Endothelial cell of umbilical vein (primary cell): ENCODE results near the gene EMP2. TPM values are rescaled to one million over a fixed set of nuclear protein-coding genes. Genes with fewer than 3 reads are reported as not detected.

Experiments
- BruUV-seq: library from RNA; stranded (reverse); fragments of 400-500 nt; replicated peaks from 2 replicates; lab custom pipeline; 2021; lab: Mats Ljungman, UMichigan
- CTCF ChIA-PET: fragments of 300-600, 350-600 bp; sonication (Branson Sonifier 250); formaldehyde crosslinking; loops from one replicate; lab custom pipeline; 2021; ENCODE audit warnings: antibody characterized with exemption, inconsistent platforms; lab: Charles Lee
- POLR2A ChIA-PET: fragments of 300-600, 350-600 bp; sonication (Branson Sonifier 250); formaldehyde crosslinking; loops from one replicate; lab custom pipeline; 2021; ENCODE audit warnings: antibody characterized with exemption, inconsistent platforms; lab: Charles Lee
- DNase-seq: peaks from one replicate; pipeline ENCODE4 v3.0.0-alpha.2; 2011; ENCODE audit warnings: low read depth, low spot score
- FAIRE-seq: peaks from 2 replicates; lab custom pipeline; 2011; peaks lifted over from hg19 to GRCh38; lab: Jason Lieb, UNC
- H2AFZ ChIP-seq: 2 replicates; pipeline ENCODE4 v1.6.0; 2012; ENCODE audit warnings: low read depth, low read length, control low read depth, inconsistent platforms
- H3K27ac ChIP-seq: 2 replicates; pipeline ENCODE4 v1.5.1; 2011; ENCODE audit warnings: low read depth, mild to moderate bottlenecking, control low read depth, low read length, moderate library complexity; ENCODE audit not compliant: insufficient read depth
- H3K27me3 ChIP-seq, 2 experiments: 2 replicates each; pipeline versions ENCODE4 v1.6.0 to v1.6.1; 2011; ENCODE audit warnings: low read length in 2 of 2, mixed read lengths in 1 of 2; ENCODE audit not compliant: control insufficient read depth in 2 of 2, insufficient read depth in 2 of 2
- H3K36me3 ChIP-seq, 2 experiments: 2 replicates in 1 of 2; 3 replicates in 1 of 2; pipeline ENCODE4 v1.5.1; 2011; ENCODE audit warnings: low read length in 2 of 2, mild to moderate bottlenecking in 1 of 2, moderate library complexity in 1 of 2; ENCODE audit not compliant: control insufficient read depth in 2 of 2, insufficient read depth in 2 of 2; ENCODE audit errors: extremely low read depth in 1 of 2
- H3K4me1 ChIP-seq: 3 replicates; pipeline ENCODE4 v1.5.1; 2011; ENCODE audit warnings: mild to moderate bottlenecking, low read length; ENCODE audit not compliant: control insufficient read depth, insufficient read depth; ENCODE audit errors: extremely low read depth
- H3K4me2 ChIP-seq: 2 replicates; pipeline ENCODE4 v1.6.1; 2011; ENCODE audit warnings: low read length, control low read depth, mixed read lengths; ENCODE audit not compliant: insufficient read depth
- H3K4me3 ChIP-seq, 3 experiments: fragments of 200-600 bp in 1 of 3; sonication (generic), shearing (Covaris generic) in 1 of 3; replicated peaks in 1 of 3; 2 replicates each; pipeline ENCODE4 v1.5.1; 2011 to 2016; ENCODE audit warnings: control low read depth in 3 of 3, low read length in 3 of 3, mild to moderate bottlenecking in 2 of 3, inconsistent platforms in 1 of 3, low read depth in 1 of 3, moderate library complexity in 1 of 3; ENCODE audit not compliant: insufficient read depth in 1 of 3
- H3K79me2 ChIP-seq: 2 replicates; pipeline ENCODE4 v1.6.0; 2012; ENCODE audit warnings: low read length, inconsistent platforms; ENCODE audit not compliant: control insufficient read depth, insufficient read depth
- H3K9ac ChIP-seq: replicated peaks from 2 replicates; pipeline ENCODE3; 2011; ENCODE audit warnings: low read length, control low read depth; ENCODE audit not compliant: insufficient read depth; ENCODE audit errors: extremely low read depth
- H3K9me1 ChIP-seq: replicated peaks from 3 replicates; pipeline ENCODE4 v1.6.0; 2011; ENCODE audit warnings: mild to moderate bottlenecking, low read length; ENCODE audit not compliant: control insufficient read depth, insufficient read depth; ENCODE audit errors: extremely low read depth
- H3K9me3 ChIP-seq: replicated peaks from 2 replicates; pipeline ENCODE4 v1.5.1; 2012; ENCODE audit warnings: low read length, inconsistent platforms; ENCODE audit not compliant: control insufficient read depth, insufficient read depth
- H4K20me1 ChIP-seq: replicated peaks from 2 replicates; pipeline ENCODE3; 2011; ENCODE audit warnings: mild to moderate bottlenecking, low read length; ENCODE audit not compliant: control insufficient read depth, insufficient read depth; ENCODE audit errors: extremely low read depth
- EZH2 ChIP-seq: IDR thresholded peaks from 2 replicates; pipeline ENCODE4 v1.6.1; 2012; ENCODE audit warnings: borderline replicate concordance, low read depth, mild to moderate bottlenecking, moderate library complexity, low read length, inconsistent platforms; ENCODE audit not compliant: severe bottlenecking
- FOS ChIP-seq: IDR thresholded peaks from 2 replicates; pipeline ENCODE4 v1.6.1; 2011; ENCODE audit warnings: mild to moderate bottlenecking, low read length, moderate library complexity, borderline replicate concordance; ENCODE audit not compliant: insufficient read depth
- GATA2 ChIP-seq: IDR thresholded peaks from 2 replicates; pipeline ENCODE4 v1.7.0; 2011; ENCODE audit warnings: low read depth, mild to moderate bottlenecking, moderate library complexity, mixed read lengths, low read length; ENCODE audit not compliant: insufficient read length, insufficient read depth
- JUN ChIP-seq: IDR thresholded peaks from 2 replicates; pipeline ENCODE4 v1.6.1; 2011; ENCODE audit warnings: borderline replicate concordance, low read depth; ENCODE audit not compliant: insufficient read length, insufficient read depth
- MYC ChIP-seq: IDR thresholded peaks from one replicate; pipeline ENCODE4 v1.6.1; 2011; ENCODE audit warnings: mild to moderate bottlenecking, low read depth, low read length
- POLR2A ChIP-seq: IDR thresholded peaks from 2 replicates; pipeline ENCODE4 v1.6.1; 2012; ENCODE audit warnings: low read depth, mild to moderate bottlenecking, control low read depth, low read length
- POLR2AphosphoS5 ChIP-seq: IDR thresholded peaks from 2 replicates; pipeline ENCODE4 v1.6.1; 2012; ENCODE audit warnings: low read depth, mild to moderate bottlenecking, control low read depth, low read length, moderate library complexity; ENCODE audit not compliant: insufficient read depth
- dilution Hi-C: fragments of 300-500 bp; cut with MboI; formaldehyde crosslinking; loops from one replicate; pipeline ENCODE4 v1.15.0; 2019; ENCODE audit warnings: low sequenced_read_pairs; ENCODE audit not compliant: extremely low pct_ligation_motif_present
- intact Hi-C: fragments of 100-400 bp; cut with micrococcal nuclease; formaldehyde crosslinking; loops from one replicate; pipeline ENCODE4 v1.10.0; 2022
- polyA plus RNA-seq, 4 experiments: library from polyadenylated mRNA; depleted of rRNA in 3 of 4; stranded (reverse) in 3 of 4; unstranded in 1 of 4; fragments of >200 nt; gene quantifications; 2 replicates each; pipeline versions ENCODE4 v1.2.1 to v1.2.3, GENCODE V29; 2011 to 2012; ENCODE audit warnings: missing spikeins in 1 of 4
- total RNA-seq: library from RNA; stranded (reverse); gene quantifications from 2 replicates; pipeline ENCODE4 v1.2.3, GENCODE V29; 2021
- TF ChIP-seq, protein P1 (sequence below), 2 donors: IDR thresholded peaks; 1 replicate in 1 of 2; 2 replicates in 1 of 2; pipeline ENCODE4 v1.5.1; 2011; ENCODE audit warnings: low read length in 2 of 2, mild to moderate bottlenecking in 2 of 2, moderate library complexity in 2 of 2, control low read depth in 1 of 2, inconsistent platforms in 1 of 2, low read depth in 1 of 2; ENCODE audit not compliant: insufficient read depth in 1 of 2; ENCODE audit errors: extremely low read depth in 1 of 2
- TF ChIP-seq, protein P2 (sequence below): IDR thresholded peaks from 2 replicates; pipeline ENCODE4 v1.6.1; 2011; ENCODE audit not compliant: insufficient read depth, insufficient read length

EMP2 gene
- total and polyA plus RNA-seq, 2 donors (not counting 3 experiments of a cell fraction or from before 2014, with no cell fraction given): 19.0 to 25.5 TPM

DNA sequence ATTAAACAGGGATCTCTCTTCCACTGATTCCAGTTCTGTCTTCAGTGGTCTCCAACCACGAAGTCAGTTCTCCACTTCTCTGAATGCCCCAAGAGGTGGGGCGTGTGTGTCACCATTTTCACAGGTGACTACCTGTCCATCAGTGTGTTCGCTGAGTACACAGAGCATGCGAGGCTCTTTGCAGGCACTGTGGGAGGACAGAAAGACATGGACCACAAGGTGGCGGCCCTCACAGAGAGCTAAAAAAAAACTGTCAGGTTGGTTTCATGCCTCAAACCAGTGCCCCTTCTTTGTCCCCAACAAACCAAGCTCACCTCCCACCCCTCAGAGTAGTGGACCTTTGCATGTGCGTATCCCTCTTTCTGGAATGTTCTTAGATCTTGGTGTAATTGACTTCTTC is 13.8 kb downstream of the EMP2 start:
- no peak for TF ChIP-seq GATA2
- no peak for TF ChIP-seq FOS
- TF ChIP-seq JUN: no peak
- TF ChIP-seq POLR2A: no peak
- no peak for TF ChIP-seq EZH2
- TF ChIP-seq MYC: no peak
- TF ChIP-seq, protein P1, sequence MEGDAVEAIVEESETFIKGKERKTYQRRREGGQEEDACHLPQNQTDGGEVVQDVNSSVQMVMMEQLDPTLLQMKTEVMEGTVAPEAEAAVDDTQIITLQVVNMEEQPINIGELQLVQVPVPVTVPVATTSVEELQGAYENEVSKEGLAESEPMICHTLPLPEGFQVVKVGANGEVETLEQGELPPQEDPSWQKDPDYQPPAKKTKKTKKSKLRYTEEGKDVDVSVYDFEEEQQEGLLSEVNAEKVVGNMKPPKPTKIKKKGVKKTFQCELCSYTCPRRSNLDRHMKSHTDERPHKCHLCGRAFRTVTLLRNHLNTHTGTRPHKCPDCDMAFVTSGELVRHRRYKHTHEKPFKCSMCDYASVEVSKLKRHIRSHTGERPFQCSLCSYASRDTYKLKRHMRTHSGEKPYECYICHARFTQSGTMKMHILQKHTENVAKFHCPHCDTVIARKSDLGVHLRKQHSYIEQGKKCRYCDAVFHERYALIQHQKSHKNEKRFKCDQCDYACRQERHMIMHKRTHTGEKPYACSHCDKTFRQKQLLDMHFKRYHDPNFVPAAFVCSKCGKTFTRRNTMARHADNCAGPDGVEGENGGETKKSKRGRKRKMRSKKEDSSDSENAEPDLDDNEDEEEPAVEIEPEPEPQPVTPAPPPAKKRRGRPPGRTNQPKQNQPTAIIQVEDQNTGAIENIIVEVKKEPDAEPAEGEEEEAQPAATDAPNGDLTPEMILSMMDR (IDR thresholded peaks at IDR 0.05; ENCODE audit: extremely low read depth in 1 of 2, insufficient read depth in 1 of 2, low read depth in 1 of 2, low read length in 2 of 2): no peak
- no peak for TF ChIP-seq POLR2AphosphoS5
- TF ChIP-seq, protein P2, sequence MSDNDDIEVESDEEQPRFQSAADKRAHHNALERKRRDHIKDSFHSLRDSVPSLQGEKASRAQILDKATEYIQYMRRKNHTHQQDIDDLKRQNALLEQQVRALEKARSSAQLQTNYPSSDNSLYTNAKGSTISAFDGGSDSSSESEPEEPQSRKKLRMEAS: no peak
- Histone ChIP-seq H3K27ac (no peak overlapping the region), H3K4me3 (no peak overlapping the region), H3K4me2 (no peak overlapping the region), H3K36me3 (no peaks in the 10 kb centered on the region), H3K27me3 (no peaks in the 10 kb centered on the region), H3K4me1 (no peaks in the 10 kb centered on the region), H4K20me1 (no peaks in the 10 kb centered on the region), H3K9me3 (no peaks in the 10 kb centered on the region), H2AFZ (no peak overlapping the region), H3K9ac (no peak overlapping the region), H3K79me2 (no peaks in the 10 kb centered on the region), H3K9me1 (no peaks in the 10 kb centered on the region)
- ChIA-PET POLR2A (no interaction called here), CTCF (interaction anchor here (1.1 to 2.4 kb wide), 2 partner anchors 12 to 14 kb away, joined by 4 to 8 read pairs; partner anchors contain the start of gene EMP2)
- FAIRE-seq (no peak), DNase-seq (no peak)
- intact Hi-C loops (no loop called here), dilution Hi-C loops (no loop called here)
- BruUV-seq: no TSS peak
